Activated T-cell treated with anti-CD3 and anti-CD28 coated beads, Interleukin-2, amount 50 U/mL, for 72 hours (primary cell): ENCODE data around the gene PHF3. TPM values are rescaled to one million over a fixed set of nuclear protein-coding genes. Genes with fewer than 3 reads are reported as not detected.

Experiments
- ATAC-seq, 2 donors: fragments of 150-1000 bp; cut with Tn5 transposase; replicated peaks in 1 of 2; 2 replicates each; pipeline ENCODE4 v1.10.0; 2021; ENCODE audit warnings: moderate library complexity in 2 of 2, mild to moderate bottlenecking in 1 of 2
- DNase-seq, 2 donors: peaks; one replicate each; pipeline ENCODE4 v3.0.0; 2021 to 2022; ENCODE audit warnings: mixed read lengths in 1 of 2
- H3K27ac Mint-ChIP-seq: one replicate; pipeline ENCODE4 v1.8.0; 2022; ENCODE audit warnings: mild to moderate bottlenecking, moderate library complexity, mixed read lengths
- H3K27me3 Mint-ChIP-seq: one replicate; pipeline ENCODE4 v1.8.0; 2022; ENCODE audit warnings: low read depth, mixed read lengths
- H3K36me3 Mint-ChIP-seq, 2 donors: one replicate each; pipeline ENCODE4 v1.8.0; 2022; ENCODE audit warnings: mixed read lengths in 2 of 2, mild to moderate bottlenecking in 1 of 2; ENCODE audit not compliant: insufficient read depth in 2 of 2
- H3K4me1 Mint-ChIP-seq: one replicate; pipeline ENCODE4 v1.8.0; 2022; ENCODE audit warnings: low read depth, mixed read lengths
- H3K4me3 Mint-ChIP-seq, 2 donors: one replicate each; pipeline ENCODE4 v1.8.0; 2022; ENCODE audit warnings: mild to moderate bottlenecking in 2 of 2, mixed read lengths in 2 of 2, moderate library complexity in 2 of 2
- H3K9me3 Mint-ChIP-seq, 2 donors: one replicate each; pipeline ENCODE4 v1.8.0; 2022; ENCODE audit warnings: mixed read lengths in 2 of 2
- total RNA-seq, 2 donors: library from RNA; stranded (reverse); gene quantifications; one replicate each; pipeline ENCODE4 v1.2.3, GENCODE V29; 2022

PHF3 gene
- total RNA-seq, 2 donors from 2014 or later = 69.7 to 72.6 TPM

GRCh38 chr6:63685446-63686379 is 50.1 kb downstream of the PHF3 start:
- Mint-ChIP-seq H3K9me3 (no peaks in the 10 kb centered on the region), H3K4me1 (peaks cover 23% of the 10 kb centered on the region), H3K36me3 (peaks cover 11 to 33% of the 10 kb centered on the region in 2 donors), H3K4me3 (no peak overlapping the region), H3K27me3 (no peaks in the 10 kb centered on the region), H3K27ac (peak overlapping the region; percentile 47)
- no peak for DNase-seq
- peak in 1 of 2 donors; percentile 32 for ATAC-seq

- no peak for ATAC-seq
- Mint-ChIP-seq H3K27me3 (no peaks in the 10 kb centered on the region), H3K27ac (peak overlapping the region; percentile 33), H3K4me1 (peaks cover 14% of the 10 kb centered on the region), H3K36me3 (peaks cover 6 to 21% of the 10 kb centered on the region in 2 donors), H3K9me3 (no peaks in the 10 kb centered on the region), H3K4me3 (no peak overlapping the region)
- DNase-seq = no peak
These were observed 53.8 kb downstream of the PHF3 start for GRCh38 chr6:63689421-63689820.

GRCh38 chr6:63690221-63690620 is 54.6 kb downstream of the PHF3 start:
- no peak overlapping the region for H3K27ac Mint-ChIP-seq
- peaks cover 6% of the 10 kb centered on the region for H3K4me1 Mint-ChIP-seq
- H3K36me3 Mint-ChIP-seq = peaks cover 7 to 20% of the 10 kb centered on the region in 2 donors
- H3K27me3 Mint-ChIP-seq = no peaks in the 10 kb centered on the region
- no peak for ATAC-seq
- no peak overlapping the region for H3K4me3 Mint-ChIP-seq
- H3K9me3 Mint-ChIP-seq = no peaks in the 10 kb centered on the region
- no peak for DNase-seq

DNA sequence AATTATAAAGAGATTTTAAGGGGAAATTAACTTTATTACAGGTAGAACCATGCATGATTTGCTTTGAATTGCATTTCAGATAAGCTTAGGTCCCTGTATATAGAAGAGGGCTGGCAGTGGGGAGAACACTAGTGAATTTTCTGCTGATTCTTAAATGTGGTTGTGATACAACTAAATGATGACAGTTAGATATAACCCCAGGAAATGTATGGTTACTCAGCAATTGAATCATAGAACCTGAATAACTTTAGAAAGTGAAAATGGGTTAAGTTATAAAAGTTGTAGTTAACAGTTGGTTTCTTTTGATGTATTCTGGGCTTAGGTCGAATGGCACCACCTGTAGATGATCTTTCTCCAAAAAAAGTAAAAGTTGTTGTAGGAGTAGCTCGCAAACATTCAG is 70.1 kb downstream of the PHF3 start:
- peak; percentile 64 to 75 for ATAC-seq
- Mint-ChIP-seq H3K4me3 (peak overlapping the region in 1 of 2 donors; percentile 1), H3K27me3 (no peaks in the 10 kb centered on the region), H3K27ac (peak overlapping the region; percentile 12), H3K4me1 (peaks cover 24% of the 10 kb centered on the region), H3K36me3 (peaks cover 7 to 32% of the 10 kb centered on the region in 2 donors), H3K9me3 (no peaks in the 10 kb centered on the region)
- no peak for DNase-seq

DNA sequence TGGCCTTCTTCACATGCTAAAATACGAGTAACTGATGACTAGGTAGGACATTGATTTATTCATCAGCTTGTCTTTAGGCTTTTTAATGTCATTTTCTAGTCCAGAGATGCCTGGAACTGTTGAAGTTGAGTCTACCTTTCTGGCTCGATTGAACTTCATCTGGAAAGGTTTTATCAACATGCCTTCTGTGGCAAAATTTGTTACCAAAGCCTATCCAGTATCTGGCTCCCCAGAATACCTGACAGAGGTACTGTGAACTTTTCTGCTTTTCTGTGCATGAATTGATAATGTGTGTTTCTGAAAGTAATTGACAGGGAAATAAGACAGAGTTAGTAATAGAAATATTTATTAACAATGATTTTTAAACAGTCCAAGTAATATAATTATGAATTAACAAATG is 71.0 kb downstream of the PHF3 start:
- no peak overlapping the region for H3K4me3 Mint-ChIP-seq
- peaks cover 24% of the 10 kb centered on the region for H3K4me1 Mint-ChIP-seq
- H3K27ac Mint-ChIP-seq = no peak overlapping the region
- no peak for DNase-seq
- H3K9me3 Mint-ChIP-seq = no peaks in the 10 kb centered on the region
- ATAC-seq = no peak
- H3K36me3 Mint-ChIP-seq = peaks cover 7 to 37% of the 10 kb centered on the region in 2 donors
- no peaks in the 10 kb centered on the region for H3K27me3 Mint-ChIP-seq

DNA sequence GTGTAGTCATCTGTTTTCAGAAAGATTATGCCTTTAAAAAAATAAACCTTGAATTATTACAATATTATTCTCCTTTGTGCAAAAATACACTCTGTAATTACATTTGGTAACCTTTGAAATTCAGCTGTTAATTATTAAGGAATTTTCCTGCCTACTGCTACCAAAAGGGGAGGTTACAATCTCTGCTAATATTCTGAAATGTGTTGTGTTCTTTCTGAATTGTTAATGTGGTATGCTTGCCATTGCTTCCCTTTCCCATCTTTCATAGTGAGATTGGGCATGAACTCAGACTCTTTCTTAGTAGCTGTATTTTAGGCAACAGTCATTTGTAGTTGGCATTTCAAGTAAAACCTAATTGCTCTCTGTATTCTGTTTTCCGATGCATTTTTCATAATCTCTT is 73.0 kb downstream of the PHF3 start:
- H3K27me3 Mint-ChIP-seq = no peaks in the 10 kb centered on the region
- H3K4me3 Mint-ChIP-seq = no peak overlapping the region
- H3K4me1 Mint-ChIP-seq = peaks cover 24% of the 10 kb centered on the region
- H3K27ac Mint-ChIP-seq = no peak overlapping the region
- no peak for DNase-seq
- ATAC-seq = no peak
- no peaks in the 10 kb centered on the region for H3K9me3 Mint-ChIP-seq
- peaks cover 15 to 47% of the 10 kb centered on the region in 2 donors for H3K36me3 Mint-ChIP-seq

- Mint-ChIP-seq H3K4me3 (no peak overlapping the region), H3K27ac (peak overlapping the region; percentile 65), H3K9me3 (no peaks in the 10 kb centered on the region), H3K36me3 (peaks cover 15 to 45% of the 10 kb centered on the region in 2 donors), H3K4me1 (peaks cover 22% of the 10 kb centered on the region), H3K27me3 (no peaks in the 10 kb centered on the region)
- DNase-seq = no peak
- no peak for ATAC-seq
These were observed 73.5 kb downstream of the PHF3 start for GRCh38 chr6:63709148-63709547.

DNA sequence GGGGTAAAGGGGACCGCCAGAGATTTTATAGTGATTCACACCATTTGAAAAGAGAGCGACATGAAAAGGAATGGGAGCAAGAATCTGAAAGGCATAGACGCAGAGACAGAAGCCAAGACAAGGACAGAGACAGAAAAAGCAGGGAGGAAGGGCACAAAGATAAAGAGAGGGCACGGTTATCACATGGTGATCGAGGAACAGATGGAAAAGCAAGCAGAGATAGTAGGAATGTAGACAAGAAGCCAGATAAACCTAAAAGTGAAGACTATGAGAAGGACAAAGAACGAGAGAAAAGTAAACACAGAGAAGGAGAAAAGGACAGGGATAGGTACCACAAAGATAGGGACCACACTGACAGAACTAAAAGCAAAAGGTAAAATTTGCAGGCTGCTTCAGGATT is 77.7 kb downstream of the PHF3 start:
- H3K4me1 Mint-ChIP-seq = no peaks in the 10 kb centered on the region
- DNase-seq (no peak), ATAC-seq (no peak)
- peaks cover 13 to 36% of the 10 kb centered on the region in 2 donors for H3K36me3 Mint-ChIP-seq
- H3K27me3 Mint-ChIP-seq = no peaks in the 10 kb centered on the region
- H3K27ac Mint-ChIP-seq = no peak overlapping the region
- H3K4me3 Mint-ChIP-seq = no peak overlapping the region
- no peaks in the 10 kb centered on the region for H3K9me3 Mint-ChIP-seq

GRCh38 chr6:63714091-63714490 is 78.5 kb downstream of the PHF3 start:
- no peaks in the 10 kb centered on the region for H3K4me1 Mint-ChIP-seq
- no peak overlapping the region for H3K27ac Mint-ChIP-seq
- peaks cover 11 to 36% of the 10 kb centered on the region in 2 donors for H3K36me3 Mint-ChIP-seq

GRCh38 chr6:63716169-63716568 is 80.6 kb downstream of the PHF3 start:
- Mint-ChIP-seq H3K27me3 (no peaks in the 10 kb centered on the region), H3K27ac (no peak overlapping the region), H3K36me3 (peaks cover 11 to 23% of the 10 kb centered on the region in 2 donors), H3K9me3 (no peaks in the 10 kb centered on the region), H3K4me1 (no peaks in the 10 kb centered on the region), H3K4me3 (no peak overlapping the region)
- DNase-seq (no peak), ATAC-seq (peak in 1 of 2 donors; percentile 38)

More at GRCh38 chr6:63714091-63714490, 78.5 kb downstream of the PHF3 start:
- Mint-ChIP-seq H3K4me3 (no peak overlapping the region), H3K27me3 (no peaks in the 10 kb centered on the region), H3K9me3 (no peaks in the 10 kb centered on the region)
- ATAC-seq = no peak
- DNase-seq = no peak

DNA sequence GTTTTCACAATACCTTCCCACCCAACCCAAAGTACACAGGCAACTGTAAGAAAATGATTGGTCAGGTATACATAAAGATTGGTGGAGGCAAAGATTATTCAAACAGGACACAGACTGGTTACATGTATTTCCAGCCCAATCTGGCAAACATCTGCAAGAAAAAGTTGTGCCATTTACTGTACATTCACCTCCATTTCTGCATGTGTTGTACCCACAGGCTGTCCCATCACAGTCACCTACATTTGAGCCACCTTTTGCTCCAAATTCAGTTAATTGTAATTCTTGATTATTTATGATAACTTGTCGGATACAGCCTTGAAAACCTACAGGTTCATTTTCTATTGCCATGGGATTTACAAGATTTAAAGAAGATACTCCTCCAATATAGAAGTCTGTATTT is 85.6 kb downstream of the PHF3 start:
- Mint-ChIP-seq H3K4me3 (no peak overlapping the region), H3K36me3 (no peaks in the 10 kb centered on the region), H3K27ac (peak overlapping the region; percentile 18), H3K9me3 (no peaks in the 10 kb centered on the region), H3K4me1 (no peaks in the 10 kb centered on the region), H3K27me3 (no peaks in the 10 kb centered on the region)
- ATAC-seq (no peak), DNase-seq (no peak)

DNA sequence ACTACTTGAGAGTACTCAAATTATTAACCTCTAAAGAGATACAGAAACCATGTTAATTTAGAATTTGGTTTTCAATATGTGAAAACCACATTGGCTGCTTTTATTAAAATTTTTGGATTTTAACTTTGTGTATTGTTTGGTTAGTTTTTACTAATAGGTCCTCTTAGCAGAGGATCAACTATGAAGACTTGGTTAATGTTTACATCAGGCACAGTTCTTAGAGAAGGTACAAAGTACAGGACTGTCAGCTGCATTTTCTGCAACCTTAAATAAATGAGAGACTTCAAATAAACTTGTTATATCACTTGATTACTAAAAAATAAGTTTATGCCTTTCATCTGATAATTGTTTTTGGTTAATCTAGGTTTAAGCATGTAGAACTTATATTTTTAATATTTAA is 89.1 kb downstream of the PHF3 start:
- Mint-ChIP-seq H3K4me3 (no peak overlapping the region), H3K27ac (no peak overlapping the region), H3K4me1 (no peaks in the 10 kb centered on the region), H3K36me3 (no peaks in the 10 kb centered on the region), H3K9me3 (no peaks in the 10 kb centered on the region), H3K27me3 (no peaks in the 10 kb centered on the region)
- no peak for DNase-seq
- no peak for ATAC-seq

DNA sequence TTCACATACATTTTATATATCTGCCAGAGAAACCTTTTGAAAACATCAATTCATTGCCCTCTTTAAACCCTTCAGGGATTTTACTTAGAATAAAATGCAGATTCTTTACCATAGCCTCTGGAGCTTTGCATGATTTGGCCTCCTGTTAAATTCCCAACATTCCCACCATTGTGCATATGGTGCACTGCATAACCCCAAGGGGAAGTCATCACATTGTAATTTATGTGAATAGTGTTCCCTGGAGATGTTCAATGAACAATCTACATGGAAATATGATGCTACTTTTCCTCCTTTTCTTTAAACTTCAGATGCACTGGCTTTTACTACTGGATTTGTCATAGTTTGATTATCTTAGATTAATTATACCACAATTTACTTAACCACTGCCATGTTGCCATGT is 94.7 kb downstream of the PHF3 start:
- Mint-ChIP-seq H3K4me3 (no peak overlapping the region), H3K4me1 (no peaks in the 10 kb centered on the region), H3K27me3 (no peaks in the 10 kb centered on the region), H3K9me3 (peaks cover 0 to 1% of the 10 kb centered on the region in 2 donors), H3K27ac (no peak overlapping the region), H3K36me3 (peaks cover 0 to 4% of the 10 kb centered on the region in 2 donors)
- no peak for ATAC-seq
- no peak for DNase-seq
